Upper lobe of left lung (tissue), 6 donors: Measurements from ENCODE around the gene EPN1. TPM values are rescaled to one million over a fixed set of nuclear protein-coding genes. Genes with fewer than 3 reads are reported as not detected.

ENCODE experiments used
- ATAC-seq, 2 donors: fragments of 200-7000 bp; cut with Tn5 transposase; one replicate each; pipeline ENCODE4 v1.9.1; 2022; ENCODE audit warnings: mild to moderate bottlenecking in 2 of 2, moderate library complexity in 2 of 2; ENCODE audit not compliant: low FRiP score in 2 of 2
- DNase-seq, 2 donors: peaks; one replicate each; pipeline ENCODE4 v3.0.0-alpha.2; 2019 to 2020
- H3K27ac ChIP-seq, 4 donors: fragments of 200-600 bp; sonication (generic); one replicate each; pipeline ENCODE4 v1.5.1; 2016 to 2019
- H3K27me3 ChIP-seq, 4 donors: fragments of 200-600 bp; sonication (generic); one replicate each; pipeline ENCODE4 v1.5.1; 2017 to 2019
- H3K36me3 ChIP-seq, 4 donors: fragments of 200-600 bp; sonication (generic); one replicate each; pipeline ENCODE4 v1.5.1; 2016 to 2019
- H3K4me1 ChIP-seq, 4 donors: fragments of 200-600 bp; sonication (generic); one replicate each; pipeline ENCODE4 v1.5.1; 2018 to 2019
- H3K4me3 ChIP-seq, 4 donors: fragments of 200-600 bp; sonication (generic); one replicate each; pipeline ENCODE4 v1.5.1; 2017 to 2019; ENCODE audit warnings: mild to moderate bottlenecking in 2 of 4, moderate library complexity in 1 of 4
- H3K9me3 ChIP-seq, 4 donors: fragments of 200-600 bp; sonication (generic); one replicate each; pipeline ENCODE4 v1.5.1; 2018 to 2019
- CTCF ChIP-seq, 6 experiments: fragments of 450-650 bp in 4 of 6; fragments of 200-600 bp in 2 of 6; sonication (generic) in 2 of 6; IDR thresholded peaks; one replicate each; pipeline ENCODE4 v1.5.1; 2016 to 2019; ENCODE audit warnings: antibody characterized with exemption in 6 of 6
- EP300 ChIP-seq, 4 donors: sonication (generic); formaldehyde crosslinking; IDR thresholded peaks; one replicate each; pipeline ENCODE4 v1.5.1; 2017; ENCODE audit warnings: antibody characterized with exemption in 4 of 4, control low read depth in 2 of 4
- POLR2A ChIP-seq, 4 donors: fragments of 450-650 bp; IDR thresholded peaks; one replicate each; pipeline ENCODE4 v1.5.1; 2016 to 2017; ENCODE audit warnings: antibody characterized with exemption in 4 of 4, mild to moderate bottlenecking in 2 of 4
- POLR2AphosphoS5 ChIP-seq, 2 donors: sonication (generic); formaldehyde crosslinking; IDR thresholded peaks; one replicate each; pipeline ENCODE4 v1.5.1; 2017; ENCODE audit warnings: antibody characterized with exemption in 2 of 2
- WGBS, 2 donors: methylation state at CpG; one replicate each; pipeline ENCODE4 v1.1.5; 2017 to 2018; 5-methylcytosine and 5-hydroxymethylcytosine counted together
- total RNA-seq, 6 donors: library from RNA; depleted of rRNA in 4 of 6; stranded (reverse); fragments of >200 nt in 4 of 6; gene quantifications; one replicate each; pipeline versions ENCODE4 v1.1.0 to v1.2.1, GENCODE V29; 2016 to 2021
- donor health status: DM: no; HTN: no; CAD: no; lungs with moderate emphysema.
- donor health status: DM: no; HTN: yes; CAD: no; lungs with severe emphysema.

The EPN1 gene
- total RNA-seq, 6 donors from 2014 or later = 59.7 to 357 (median 126) TPM

DNA sequence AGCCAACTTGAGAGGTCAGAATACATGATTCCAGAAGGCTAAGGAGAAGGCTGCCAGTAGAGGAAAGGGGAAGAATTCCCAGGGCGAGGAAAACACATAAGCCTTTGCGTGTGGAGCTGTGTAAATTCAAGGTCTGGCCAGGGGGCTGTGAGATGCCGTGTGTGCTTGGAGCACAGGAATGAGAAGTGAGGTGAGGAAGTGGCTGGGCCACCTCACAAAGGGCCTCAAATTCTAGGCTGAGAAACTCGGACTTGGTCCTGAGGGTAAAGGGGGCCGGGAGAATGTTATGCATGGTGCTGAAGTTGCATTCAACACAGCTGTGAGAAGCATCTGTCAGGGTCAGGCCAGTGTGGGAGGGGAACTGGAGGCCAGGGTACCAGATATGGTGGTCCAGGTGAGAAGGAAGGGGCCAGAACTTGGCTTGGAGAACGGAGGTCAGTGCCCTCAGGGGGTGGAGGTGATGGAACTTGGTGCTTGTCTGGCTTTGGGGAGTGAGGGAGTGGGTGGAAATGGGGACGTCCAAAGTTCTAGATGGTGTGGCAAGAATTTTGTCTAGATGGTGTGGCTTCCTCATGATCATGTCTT, 39.1 kb upstream of the EPN1 start:
- Histone ChIP-seq H3K4me3 (peak overlapping the region; percentile 68 to 98 (median 82)), H3K4me1 (peaks cover 51 to 72% (median 53%) of the 10 kb centered on the region in 4 donors), H3K27ac (peak overlapping the region; percentile 92 to 100 (median 97)), H3K27me3 (no peaks in the 10 kb centered on the region), H3K36me3 (peaks cover 0 to 4% (median 2%) of the 10 kb centered on the region in 4 donors), H3K9me3 (no peaks in the 10 kb centered on the region)
- DNase-seq (no peak), ATAC-seq (no peak)
- 67% methylated on average over 7 of the region's 7 CpGs for WGBS, 2 donors
- TF ChIP-seq CTCF (IDR thresholded peaks at IDR 0.05) = no peak
- TF ChIP-seq POLR2A (IDR thresholded peaks at IDR 0.05) = no peak
- TF ChIP-seq EP300 (IDR thresholded peaks at IDR 0.05) = no peak
- no peak for TF ChIP-seq POLR2AphosphoS5 (IDR thresholded peaks at IDR 0.05)

GRCh38 chr19:55636723-55637122, 38.3 kb upstream of the EPN1 start:
- TF ChIP-seq CTCF (IDR thresholded peaks at IDR 0.05) = no peak
- no peak for TF ChIP-seq EP300 (IDR thresholded peaks at IDR 0.05)
- no peak for TF ChIP-seq POLR2AphosphoS5 (IDR thresholded peaks at IDR 0.05)
- no peak for TF ChIP-seq POLR2A (IDR thresholded peaks at IDR 0.05)
- no peak for DNase-seq
- Histone ChIP-seq H3K27me3 (no peaks in the 10 kb centered on the region), H3K36me3 (peaks cover 0 to 4% (median 2%) of the 10 kb centered on the region in 4 donors), H3K4me1 (peaks cover 51 to 77% (median 55%) of the 10 kb centered on the region in 4 donors), H3K9me3 (no peaks in the 10 kb centered on the region), H3K27ac (no peak overlapping the region), H3K4me3 (no peak overlapping the region)
- no peak for ATAC-seq
- WGBS, 2 donors = 75 to 91% methylated on average over 4 of the region's 4 CpGs

DNA sequence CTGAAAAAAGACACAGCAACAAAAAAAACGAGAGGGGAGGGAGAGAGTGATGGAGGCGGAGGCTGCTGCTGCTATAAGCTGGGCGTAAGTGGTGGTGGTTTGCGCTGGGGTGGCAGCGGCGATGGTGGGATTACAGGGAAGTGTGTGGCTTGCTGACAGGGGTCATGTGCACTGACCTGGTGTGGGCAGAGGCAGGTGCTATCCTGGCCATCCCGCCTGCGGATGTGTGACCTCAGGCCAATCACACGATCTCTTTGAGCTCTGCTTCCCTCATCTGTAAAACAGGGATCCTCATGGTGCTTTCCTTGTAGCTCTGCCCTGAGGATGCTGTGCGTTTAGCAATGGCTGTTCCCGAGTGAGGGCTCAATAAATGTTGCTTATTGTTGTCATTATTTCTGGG, 37.5 kb upstream of the EPN1 start:
- H3K4me3 ChIP-seq = no peak overlapping the region
- TF ChIP-seq POLR2A (IDR thresholded peaks at IDR 0.05) = peak in 1 of 4 donors; percentile 6
- TF ChIP-seq CTCF (IDR thresholded peaks at IDR 0.05) = no peak
- no peak for TF ChIP-seq POLR2AphosphoS5 (IDR thresholded peaks at IDR 0.05)
- no peak for TF ChIP-seq EP300 (IDR thresholded peaks at IDR 0.05)
- ATAC-seq (no peak), DNase-seq (no peak)
- peaks cover 58 to 77% (median 60%) of the 10 kb centered on the region in 4 donors for H3K4me1 ChIP-seq
- H3K27me3 ChIP-seq = no peaks in the 10 kb centered on the region
- peaks cover 0 to 4% (median 2%) of the 10 kb centered on the region in 4 donors for H3K36me3 ChIP-seq
- no peak overlapping the region for H3K27ac ChIP-seq
- no peaks in the 10 kb centered on the region for H3K9me3 ChIP-seq
- 86 to 91% methylated on average over 8 to 11 of the region's 11 CpGs for WGBS, 2 donors

DNA sequence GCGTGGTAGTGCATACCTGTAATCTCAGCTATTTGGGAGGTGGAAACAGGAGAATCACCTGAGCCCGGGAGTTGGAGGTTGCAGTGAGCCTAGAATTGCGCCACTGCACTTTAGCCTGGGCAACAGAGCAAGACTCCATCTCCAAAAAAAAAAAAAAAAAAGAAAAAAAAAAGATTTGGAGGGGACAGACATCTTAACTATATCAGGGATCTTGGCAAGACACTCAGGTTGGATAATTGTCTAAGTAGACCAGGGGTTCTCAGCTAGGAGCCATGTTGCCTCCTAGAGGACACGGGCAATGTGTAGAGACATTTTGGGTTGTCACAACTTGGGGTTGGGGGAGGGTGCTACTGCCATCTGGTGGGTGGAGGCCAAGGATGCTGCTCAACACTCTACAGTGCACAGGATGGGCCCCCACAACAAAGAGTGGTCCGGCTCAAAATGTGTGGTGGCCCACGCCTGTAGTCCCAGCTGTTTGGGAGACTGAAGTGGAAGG, 36.1 kb upstream of the EPN1 start:
- no peaks in the 10 kb centered on the region for H3K27me3 ChIP-seq
- no peak overlapping the region for H3K4me3 ChIP-seq
- no peaks in the 10 kb centered on the region for H3K9me3 ChIP-seq
- no peak for ATAC-seq
- DNase-seq = no peak
- H3K27ac ChIP-seq = no peak overlapping the region
- H3K36me3 ChIP-seq = peaks cover 0 to 4% (median 2%) of the 10 kb centered on the region in 4 donors
- H3K4me1 ChIP-seq = peaks cover 63 to 88% (median 68%) of the 10 kb centered on the region in 4 donors
- WGBS, 2 donors = 87 to 91% methylated on average over 6 of the region's 6 CpGs
- TF ChIP-seq CTCF (IDR thresholded peaks at IDR 0.05) (peak in 5 of 6 experiments; percentile 10 to 50 (median 27)), POLR2AphosphoS5 (IDR thresholded peaks at IDR 0.05) (no peak)
